Peyer's patch (tissue), 4 donors: ENCODE results near the gene SLC39A10.

Source experiments
- CTCF ChIP-seq, 6 experiments: fragments of 450-650 bp in 4 of 6; fragments of 200-600 bp in 2 of 6; sonication (generic) in 1 of 6; IDR thresholded peaks; one replicate each; pipeline ENCODE4 v1.5.1; 2017 to 2019; ENCODE audit warnings: antibody characterized with exemption in 6 of 6, mild to moderate bottlenecking in 3 of 6, moderate library complexity in 1 of 6
- POLR2A ChIP-seq, 2 donors: fragments of 450-650 bp; IDR thresholded peaks; one replicate each; pipeline ENCODE4 v1.5.1; 2017; ENCODE audit warnings: antibody characterized with exemption in 2 of 2, mild to moderate bottlenecking in 2 of 2, moderate library complexity in 2 of 2

- TF ChIP-seq POLR2A (IDR thresholded peaks at IDR 0.05) (no peak), CTCF (IDR thresholded peaks at IDR 0.05) (no peak)
Observed at GRCh38 chr2:195697681-195698220, 40.7 kb downstream of the SLC39A10 start.
